CD4-positive, alpha-beta T cell treated with Interleukin-15 for 4 hours (primary cell): ENCODE data around the gene ZBTB7C.

ENCODE experiments used
- DNase-seq: peaks from one replicate; pipeline ENCODE4 v3.0.0-alpha.2; 2020; ENCODE audit warnings: low spot score

Gene ZBTB7C

GRCh38 chr18:48058486-48058885 lies 350.7 kb downstream of the ZBTB7C start:
- DNase-seq = no peak

GRCh38 chr18:48057018-48057417 lies 352.2 kb downstream of the ZBTB7C start:
- DNase-seq = no peak

DNA sequence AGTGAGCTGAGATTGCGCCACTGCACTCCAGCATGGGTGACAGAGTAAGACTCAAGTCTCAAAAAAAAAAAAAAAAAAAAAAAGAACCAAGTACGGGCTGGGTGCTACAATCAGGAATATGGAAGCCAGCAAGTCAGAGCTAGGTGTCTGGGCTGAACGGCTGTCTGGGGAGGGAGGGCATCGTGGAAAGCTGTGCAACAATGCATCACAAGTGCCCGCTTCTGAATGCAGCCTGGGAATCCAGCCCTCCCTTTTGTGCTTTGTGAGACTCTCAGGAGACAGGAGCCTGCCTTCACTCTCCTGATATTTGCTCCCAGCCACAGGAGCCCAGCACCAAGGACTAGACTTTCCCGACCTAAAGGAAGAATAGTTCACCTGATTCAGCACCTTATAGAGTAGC lies 353.8 kb downstream of the ZBTB7C start:
- DNase-seq = no peak

- DNase-seq = no peak
Observed at GRCh38 chr18:48053881-48054816, 355.0 kb downstream of the ZBTB7C start.

- DNase-seq = no peak
Observed at GRCh38 chr18:48052842-48053241, 356.3 kb downstream of the ZBTB7C start.

DNA sequence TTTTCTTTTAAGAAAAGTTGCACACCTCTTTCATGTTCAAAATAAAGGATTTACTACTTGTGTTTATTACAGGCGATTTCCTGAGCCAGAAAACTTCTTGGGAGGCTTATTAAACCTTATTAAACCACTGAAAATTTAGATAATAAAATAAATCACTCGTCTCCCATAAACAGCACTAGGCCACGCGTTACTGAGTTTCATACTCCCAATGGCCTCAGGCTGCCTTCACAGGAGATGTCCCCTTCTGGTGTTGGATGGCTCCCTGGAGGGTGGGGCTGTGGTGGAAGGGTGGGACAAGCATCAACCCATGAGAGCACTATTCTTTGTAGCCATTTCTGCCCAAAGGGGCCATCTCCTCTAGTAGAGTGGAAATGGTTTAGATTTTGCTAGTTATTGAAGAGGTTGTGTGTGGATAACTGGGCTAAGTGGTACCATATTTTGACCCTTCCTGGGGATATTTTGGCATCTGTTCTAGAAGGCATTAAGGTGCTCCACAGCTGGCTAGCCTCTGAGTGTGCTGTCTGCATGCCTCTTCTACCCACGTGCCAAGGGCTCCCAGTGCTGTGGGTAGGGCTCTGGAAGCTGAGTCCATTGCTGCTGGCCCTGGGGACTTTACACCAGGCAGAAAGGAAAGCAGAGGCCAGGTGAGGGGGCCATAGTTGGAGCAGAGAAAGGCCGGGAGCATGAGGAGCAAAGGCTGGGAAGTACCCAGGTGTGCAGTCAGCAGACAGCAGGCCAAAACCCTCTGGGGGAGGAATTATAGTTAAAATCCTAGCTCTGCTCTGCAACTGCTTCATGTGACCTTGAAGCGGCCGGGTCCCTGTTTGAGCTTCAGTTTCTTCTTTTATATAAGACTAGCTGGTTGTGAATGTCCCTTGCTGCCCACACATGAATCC lies 357.0 kb downstream of the ZBTB7C start:
- DNase-seq = no peak

DNA sequence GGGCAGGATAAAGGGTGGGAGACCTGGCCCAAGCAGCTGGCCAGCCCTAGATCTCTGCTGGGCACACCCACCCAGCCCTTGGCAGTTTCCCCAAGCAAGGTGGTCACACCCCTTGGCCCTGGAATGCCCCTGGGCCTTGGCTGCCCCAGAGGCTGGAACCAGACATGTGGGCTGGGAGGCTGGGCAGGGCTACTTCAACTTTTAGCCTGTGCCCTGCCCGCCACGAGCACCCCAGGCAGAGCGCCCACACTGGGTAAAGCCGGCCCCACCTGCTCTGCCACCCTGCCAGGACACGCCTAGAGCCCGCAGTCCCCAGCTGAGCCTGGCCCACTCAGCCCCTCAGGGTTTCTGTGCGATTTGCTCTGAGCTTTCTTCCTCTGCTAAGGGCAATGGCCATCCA lies 359.0 kb downstream of the ZBTB7C start:
- no peak for DNase-seq

GRCh38 chr18:48049757-48050156 lies 359.4 kb downstream of the ZBTB7C start:
- DNase-seq = no peak

DNA sequence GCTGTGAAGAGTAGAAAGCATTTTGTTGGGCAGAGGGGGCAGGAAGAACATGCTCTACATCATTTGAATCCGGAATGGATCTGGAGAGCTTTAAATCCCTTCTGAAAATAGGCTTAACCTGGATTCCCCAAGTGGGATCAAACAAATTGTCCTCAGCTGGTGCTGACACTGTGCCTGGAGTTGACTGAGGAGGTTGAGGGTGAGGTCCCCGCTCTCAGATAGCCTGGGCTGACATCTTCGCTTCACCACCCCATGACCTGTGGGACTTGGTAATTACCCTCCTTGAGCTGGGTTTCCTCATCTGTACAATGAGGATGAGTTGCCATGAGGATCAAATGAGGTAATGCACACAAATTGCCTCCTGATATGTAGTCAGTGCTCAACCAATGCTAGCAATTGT lies 360.9 kb downstream of the ZBTB7C start:
- DNase-seq = no peak

DNA sequence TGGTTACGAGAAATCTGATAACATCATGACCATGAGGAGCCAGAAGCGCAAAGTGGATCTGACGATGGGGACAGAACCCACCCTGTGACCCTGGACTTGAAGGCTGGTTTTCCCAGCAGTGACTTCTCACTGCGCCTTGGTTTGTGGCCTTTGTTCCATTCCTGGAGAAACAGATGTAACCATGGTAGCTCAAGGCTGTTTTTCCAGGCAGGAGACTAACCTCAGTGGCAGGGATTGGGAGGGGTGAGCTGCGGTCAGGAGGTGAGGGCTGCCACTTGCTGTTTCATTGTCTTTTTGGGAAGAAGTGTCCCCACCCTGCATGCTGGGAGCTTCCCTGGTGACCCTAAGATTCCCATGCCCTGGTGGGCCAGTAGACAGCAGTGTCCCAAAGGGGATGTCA lies 362.3 kb downstream of the ZBTB7C start:
- no peak for DNase-seq

DNA sequence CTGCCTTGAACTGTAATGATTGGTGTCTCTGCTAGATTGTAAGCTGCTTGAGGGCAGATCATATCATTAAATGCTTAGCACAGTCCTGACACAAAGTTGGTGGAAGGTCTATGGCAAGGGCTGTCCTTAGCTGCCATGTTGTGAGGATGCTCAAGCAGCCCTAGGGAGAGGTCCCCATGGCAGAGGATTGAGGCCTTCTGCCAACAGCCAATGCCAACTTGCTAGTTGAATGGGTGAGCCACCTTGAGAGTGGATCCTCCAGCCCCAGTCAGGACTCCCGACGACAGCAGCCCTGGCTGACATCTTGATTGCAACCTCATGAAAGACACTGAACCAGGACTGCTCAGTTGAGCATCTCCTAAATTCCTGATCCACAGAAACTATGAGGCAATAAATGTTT lies 363.4 kb downstream of the ZBTB7C start:
- no peak for DNase-seq

- no peak for DNase-seq
Observed at GRCh38 chr18:48044944-48045343, 364.2 kb downstream of the ZBTB7C start.

- no peak for DNase-seq
Observed at GRCh38 chr18:48043166-48043565, 366.0 kb downstream of the ZBTB7C start.

DNA sequence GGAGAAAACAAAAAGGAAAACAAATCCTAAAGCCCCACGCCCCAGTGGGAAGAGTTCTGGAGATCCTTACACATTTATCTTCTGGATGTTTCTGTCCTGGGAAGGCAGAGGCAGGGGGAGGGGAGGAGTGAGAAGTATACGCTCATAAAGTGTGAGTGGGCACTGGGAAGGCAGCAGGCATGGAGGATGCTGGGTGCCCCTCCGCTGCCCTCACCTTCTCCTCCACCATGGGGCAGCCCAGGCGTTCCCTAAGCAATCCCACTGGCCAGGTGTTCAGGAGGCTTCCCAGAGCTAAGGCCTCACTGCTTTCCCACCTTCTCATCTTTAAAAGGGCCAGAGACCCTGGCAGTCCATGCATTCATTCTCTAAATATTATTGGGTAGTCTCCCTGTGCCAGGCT lies 366.8 kb downstream of the ZBTB7C start:
- DNase-seq = no peak

GRCh38 chr18:48040457-48041110 lies 368.6 kb downstream of the ZBTB7C start:
- no peak for DNase-seq

GRCh38 chr18:48039769-48040215 lies 369.4 kb downstream of the ZBTB7C start:
- DNase-seq = no peak

DNA sequence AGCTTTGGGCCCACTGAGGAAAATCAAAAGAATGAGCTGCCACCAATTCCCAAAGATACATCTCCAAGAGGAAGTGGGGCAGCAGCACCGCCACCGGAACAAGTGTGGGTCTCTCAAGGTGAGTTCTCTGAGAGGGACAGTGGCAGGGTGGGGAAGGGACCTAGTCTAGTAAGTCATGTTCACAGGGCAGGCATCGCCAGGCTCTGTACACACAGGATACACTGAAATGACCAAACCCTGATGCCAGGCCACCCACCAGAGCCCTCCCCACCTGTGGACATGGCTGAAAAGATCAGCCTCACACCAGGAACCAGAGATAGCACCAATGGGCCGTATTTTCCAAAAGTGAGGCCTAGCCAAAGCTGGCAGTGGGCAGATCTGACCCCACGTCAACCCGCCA lies 370.5 kb downstream of the ZBTB7C start:
- no peak for DNase-seq

- no peak for DNase-seq
Observed at GRCh38 chr18:48037481-48038271, 371.5 kb downstream of the ZBTB7C start.

DNA sequence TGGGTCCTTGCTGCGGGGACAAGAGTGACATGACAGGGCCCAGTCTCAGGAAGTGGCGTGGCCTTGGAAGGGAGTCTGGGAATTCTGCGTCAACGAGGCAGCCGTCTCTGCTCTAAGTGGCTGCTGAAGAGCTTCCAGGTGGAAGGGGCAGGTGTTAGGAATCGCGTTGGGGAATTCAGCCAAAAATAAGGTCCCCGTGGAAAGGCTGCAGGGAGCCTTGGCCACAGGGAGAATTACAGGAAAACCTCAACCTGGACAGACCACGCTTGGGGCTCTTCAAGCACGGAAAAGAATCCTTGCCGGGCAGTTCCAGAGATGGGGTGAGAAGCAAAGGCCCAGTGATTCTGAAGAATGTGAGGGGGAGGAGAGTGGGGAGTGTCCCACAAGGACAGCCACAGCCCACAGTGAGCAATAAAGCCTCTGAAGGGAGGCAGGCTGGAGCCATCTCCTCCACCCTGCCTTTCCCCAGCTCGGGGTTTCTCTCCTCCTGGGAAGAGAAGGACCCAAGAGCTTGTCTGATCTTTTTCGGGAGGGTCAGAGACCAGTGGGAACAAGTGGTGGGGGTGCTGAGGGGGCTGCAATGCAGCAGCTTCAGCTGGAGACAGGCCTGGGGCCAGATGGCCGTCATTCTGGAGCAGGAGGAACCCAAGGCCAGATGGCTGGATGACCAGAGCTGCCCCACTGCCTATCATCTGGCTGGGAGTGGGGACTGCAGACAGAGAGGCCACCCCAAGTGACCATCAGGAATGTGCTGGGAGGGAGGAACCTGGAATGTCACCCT lies 372.4 kb downstream of the ZBTB7C start:
- DNase-seq = no peak

GRCh38 chr18:48036226-48036625 lies 373.0 kb downstream of the ZBTB7C start:
- DNase-seq = no peak

DNA sequence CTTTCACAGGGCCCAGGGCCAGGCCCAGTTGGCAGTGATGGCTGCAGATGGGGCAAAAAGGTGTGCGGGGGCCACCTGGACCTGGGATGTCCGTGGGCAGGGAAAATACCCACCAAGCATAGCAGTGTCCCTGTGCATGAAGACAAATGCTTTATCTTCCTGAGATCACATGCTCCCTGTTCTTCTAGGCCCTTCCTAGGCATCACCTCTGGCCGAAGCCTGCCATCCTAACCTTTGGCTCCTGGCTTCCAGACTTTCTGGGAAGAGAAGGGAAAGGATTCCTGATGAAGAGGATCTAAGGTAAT lies 373.7 kb downstream of the ZBTB7C start:
- no peak for DNase-seq
